Nephron (organoid): ENCODE data around the gene SFXN2.

Source experiments
- H3K27ac Mint-ChIP-seq, 3 experiments: 2 replicates each; pipeline ENCODE4 v1.8.0; 2020; ENCODE audit warnings: mixed read lengths in 3 of 3, mild to moderate bottlenecking in 2 of 3, moderate library complexity in 1 of 3
- H3K27me3 Mint-ChIP-seq: 2 replicates; pipeline ENCODE4 v1.8.0; 2021; ENCODE audit warnings: low read depth, mild to moderate bottlenecking, moderate library complexity, mixed read lengths
- H3K36me3 Mint-ChIP-seq: 2 replicates; pipeline ENCODE4 v1.8.0; 2020; ENCODE audit warnings: low read depth, mixed read lengths
- H3K4me1 Mint-ChIP-seq: 2 replicates; pipeline ENCODE4 v1.8.0; 2020; ENCODE audit warnings: mixed read lengths
- H3K4me3 Mint-ChIP-seq, 3 experiments: 2 replicates each; pipeline ENCODE4 v1.8.0; 2020; ENCODE audit warnings: mild to moderate bottlenecking in 3 of 3, mixed read lengths in 3 of 3, moderate library complexity in 2 of 3
- H3K9me3 Mint-ChIP-seq: 2 replicates; pipeline ENCODE4 v1.8.0; 2020; ENCODE audit warnings: mixed read lengths
- TF ChIP-seq, protein P1 (sequence below), 3 experiments: fragments of 200-600 bp; sonication (generic); IDR thresholded peaks; one replicate each; pipeline ENCODE4 v1.5.0; 2021; ENCODE audit warnings: antibody characterized with exemption in 3 of 3; ENCODE audit not compliant: unreplicated experiment in 3 of 3

Gene SFXN2

DNA sequence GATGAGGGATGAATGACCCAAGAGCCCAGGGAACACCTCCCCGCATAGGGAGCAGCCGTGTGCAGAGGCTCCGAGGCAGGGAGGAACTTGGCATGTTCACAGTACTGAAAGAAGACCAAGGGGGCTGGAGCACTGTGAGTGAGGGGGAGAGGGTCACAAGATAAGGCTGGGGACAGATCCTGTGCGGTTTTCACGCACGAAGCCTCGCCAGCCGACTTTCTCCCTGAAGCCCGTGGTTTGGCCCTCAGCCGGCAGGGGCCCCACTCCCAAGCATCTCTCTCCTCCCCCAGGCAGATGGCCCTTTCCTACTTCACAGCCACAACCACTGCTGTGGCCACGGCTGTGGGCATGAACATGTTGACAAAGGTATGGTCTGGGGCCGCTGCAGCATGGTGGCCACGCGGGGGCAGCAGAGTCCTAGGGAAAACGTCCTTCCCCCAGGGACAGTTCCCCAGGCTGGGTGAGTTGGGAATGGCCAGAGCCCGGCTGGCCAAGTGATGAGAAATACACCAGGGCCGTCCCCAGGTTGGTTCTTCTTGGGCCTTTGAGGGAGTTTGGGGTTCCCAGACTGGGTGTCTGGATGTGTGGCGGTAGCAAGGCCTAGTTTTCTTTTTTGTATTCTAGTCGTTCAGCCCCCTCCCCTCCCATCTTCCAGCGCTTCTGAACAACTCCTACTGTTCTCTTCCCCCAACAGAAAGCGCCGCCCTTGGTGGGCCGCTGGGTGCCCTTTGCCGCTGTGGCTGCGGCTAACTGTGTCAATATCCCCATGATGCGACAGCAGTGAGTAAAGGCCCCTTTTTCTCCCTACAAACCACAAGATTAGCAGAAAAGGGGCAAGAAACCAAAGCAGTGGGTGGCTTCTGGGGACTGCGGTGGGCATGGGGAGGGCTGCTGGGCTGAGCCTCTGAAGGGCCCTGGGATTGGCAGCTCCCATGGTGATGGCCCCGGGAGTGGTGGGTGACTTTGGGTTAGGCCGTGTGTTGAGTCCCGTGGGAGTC, 14.9 kb downstream of the SFXN2 start:
- Mint-ChIP-seq H3K4me3 (no peak overlapping the region), H3K27ac (peak overlapping the region; percentile 68 to 86 (median 79))

DNA sequence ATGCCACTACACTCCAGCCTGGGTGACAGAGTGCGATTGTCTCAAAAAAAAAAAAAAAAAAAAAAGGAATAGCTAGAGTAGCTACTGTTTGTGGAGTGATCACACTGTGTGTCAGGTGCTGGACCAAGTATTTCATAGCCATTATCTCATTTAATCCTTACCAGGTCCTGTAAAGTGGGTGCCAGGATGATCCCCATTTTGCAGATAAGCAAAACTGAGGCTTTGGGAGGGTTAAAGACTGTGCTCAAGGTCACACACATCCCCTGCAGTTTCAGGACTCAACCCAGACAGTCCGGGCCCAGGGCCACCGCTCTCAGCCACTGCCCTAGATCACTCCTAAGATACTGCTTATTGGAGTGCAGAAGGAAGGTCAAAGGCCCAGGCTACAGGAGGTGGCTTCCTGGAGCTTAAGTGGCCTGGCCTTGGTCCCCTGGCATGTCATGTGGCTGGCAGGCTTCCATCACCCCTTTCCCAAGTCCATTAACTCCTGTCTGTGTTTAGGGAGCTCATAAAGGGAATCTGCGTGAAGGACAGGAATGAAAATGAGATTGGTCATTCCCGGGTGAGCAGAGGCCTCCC, 16.9 kb downstream of the SFXN2 start:
- Mint-ChIP-seq H3K36me3 (peaks cover 50% of the 10 kb centered on the region), H3K27ac (no peak overlapping the region), H3K4me3 (no peak overlapping the region), H3K9me3 (no peaks in the 10 kb centered on the region), H3K4me1 (peaks cover 10% of the 10 kb centered on the region), H3K27me3 (no peaks in the 10 kb centered on the region)
- TF ChIP-seq, protein P1, sequence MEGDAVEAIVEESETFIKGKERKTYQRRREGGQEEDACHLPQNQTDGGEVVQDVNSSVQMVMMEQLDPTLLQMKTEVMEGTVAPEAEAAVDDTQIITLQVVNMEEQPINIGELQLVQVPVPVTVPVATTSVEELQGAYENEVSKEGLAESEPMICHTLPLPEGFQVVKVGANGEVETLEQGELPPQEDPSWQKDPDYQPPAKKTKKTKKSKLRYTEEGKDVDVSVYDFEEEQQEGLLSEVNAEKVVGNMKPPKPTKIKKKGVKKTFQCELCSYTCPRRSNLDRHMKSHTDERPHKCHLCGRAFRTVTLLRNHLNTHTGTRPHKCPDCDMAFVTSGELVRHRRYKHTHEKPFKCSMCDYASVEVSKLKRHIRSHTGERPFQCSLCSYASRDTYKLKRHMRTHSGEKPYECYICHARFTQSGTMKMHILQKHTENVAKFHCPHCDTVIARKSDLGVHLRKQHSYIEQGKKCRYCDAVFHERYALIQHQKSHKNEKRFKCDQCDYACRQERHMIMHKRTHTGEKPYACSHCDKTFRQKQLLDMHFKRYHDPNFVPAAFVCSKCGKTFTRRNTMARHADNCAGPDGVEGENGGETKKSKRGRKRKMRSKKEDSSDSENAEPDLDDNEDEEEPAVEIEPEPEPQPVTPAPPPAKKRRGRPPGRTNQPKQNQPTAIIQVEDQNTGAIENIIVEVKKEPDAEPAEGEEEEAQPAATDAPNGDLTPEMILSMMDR (IDR thresholded peaks at IDR 0.05; ENCODE audit: unreplicated experiment in 3 of 3): no peak

More for the DNA sequence above, 14.9 kb downstream of the SFXN2 start:
- no peaks in the 10 kb centered on the region for H3K9me3 Mint-ChIP-seq
- H3K36me3 Mint-ChIP-seq: peaks cover 48% of the 10 kb centered on the region
- TF ChIP-seq, protein P1 (IDR thresholded peaks at IDR 0.05; ENCODE audit: unreplicated experiment in 3 of 3): peak; percentile 85 to 91 (median 90)
- no peaks in the 10 kb centered on the region for H3K27me3 Mint-ChIP-seq
- peaks cover 14% of the 10 kb centered on the region for H3K4me1 Mint-ChIP-seq

DNA sequence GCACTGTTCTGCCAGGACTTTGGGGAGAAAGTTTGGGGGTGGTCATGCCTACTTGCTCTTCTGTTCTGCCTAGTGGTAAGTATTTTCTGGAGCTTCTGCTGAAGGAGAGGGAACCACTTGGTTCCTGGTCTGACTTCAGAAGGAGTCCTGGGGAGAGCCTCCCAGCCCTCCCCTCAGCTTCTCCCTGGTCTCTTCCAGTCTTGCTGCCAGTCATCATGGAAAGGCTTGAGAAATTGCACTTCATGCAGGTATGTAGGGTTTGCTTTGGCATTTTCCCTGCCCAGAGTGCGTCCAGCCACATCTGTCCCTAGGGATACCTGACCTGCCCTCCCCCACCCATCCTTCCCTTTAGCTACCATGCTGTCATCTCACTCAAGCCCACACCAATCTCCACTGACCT, 18.2 kb downstream of the SFXN2 start:
- Mint-ChIP-seq H3K4me1 (peaks cover 10% of the 10 kb centered on the region), H3K9me3 (no peaks in the 10 kb centered on the region), H3K27me3 (no peaks in the 10 kb centered on the region), H3K4me3 (no peak overlapping the region), H3K36me3 (peaks cover 42% of the 10 kb centered on the region), H3K27ac (no peak overlapping the region)
- TF ChIP-seq, protein P1 (IDR thresholded peaks at IDR 0.05; ENCODE audit: unreplicated experiment in 3 of 3): no peak

DNA sequence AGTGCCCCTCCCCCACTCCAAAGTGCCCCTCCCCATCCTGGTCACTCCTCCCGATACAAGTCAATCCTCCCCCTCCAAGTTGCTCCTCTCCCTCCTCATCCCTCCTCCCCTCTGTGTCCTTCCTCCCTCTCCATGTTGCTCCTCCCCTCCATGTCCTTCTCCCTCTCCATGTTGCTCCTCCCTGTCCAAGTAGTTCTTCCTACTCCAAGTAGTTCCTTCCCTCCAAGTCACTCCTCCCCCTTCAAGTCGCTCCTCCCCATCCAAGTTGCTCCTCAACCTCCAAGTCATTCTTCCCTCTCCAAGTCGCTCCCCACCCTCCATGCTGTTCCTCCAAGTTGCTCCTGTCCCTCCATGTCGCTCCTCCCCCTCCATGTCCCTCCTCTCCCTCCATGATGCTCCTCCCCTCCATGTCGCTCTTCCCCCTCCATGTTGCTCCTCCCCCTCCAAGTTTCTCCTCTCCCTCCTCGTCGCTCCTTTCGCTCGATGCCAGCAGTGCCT, 20.7 kb downstream of the SFXN2 start:
- no peaks in the 10 kb centered on the region for H3K9me3 Mint-ChIP-seq
- TF ChIP-seq, protein P1 (IDR thresholded peaks at IDR 0.05; ENCODE audit: unreplicated experiment in 3 of 3): no peak
- H3K4me3 Mint-ChIP-seq: no peak overlapping the region
- no peaks in the 10 kb centered on the region for H3K27me3 Mint-ChIP-seq
- H3K27ac Mint-ChIP-seq: peak overlapping the region in 1 of 3 experiments; percentile 33
- H3K36me3 Mint-ChIP-seq: peaks cover 38% of the 10 kb centered on the region
- peaks cover 6% of the 10 kb centered on the region for H3K4me1 Mint-ChIP-seq

DNA sequence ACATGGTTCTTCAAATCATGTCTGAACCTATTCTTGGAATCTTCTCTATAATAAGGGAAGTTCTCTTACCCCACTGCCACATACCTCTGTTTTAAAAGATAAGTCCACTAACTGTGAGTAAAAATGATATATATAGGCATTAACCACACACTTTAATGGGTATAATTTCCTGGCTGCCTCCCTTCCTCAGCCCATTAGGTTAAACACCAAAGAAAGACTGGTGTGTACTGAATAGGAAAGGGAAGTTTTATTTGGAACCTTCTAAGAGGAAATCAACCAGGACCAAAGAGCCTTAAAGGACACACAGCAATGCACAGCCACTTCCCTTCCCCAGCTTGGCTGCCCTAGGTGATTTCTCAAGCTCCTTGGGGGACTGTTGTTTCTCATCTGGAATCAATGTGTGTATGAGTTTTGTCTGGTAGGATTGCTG, 24.3 kb downstream of the SFXN2 start:
- Mint-ChIP-seq H3K27me3 (no peaks in the 10 kb centered on the region), H3K36me3 (peaks cover 26% of the 10 kb centered on the region), H3K4me3 (no peak overlapping the region), H3K9me3 (no peaks in the 10 kb centered on the region), H3K27ac (peak overlapping the region; percentile 52 to 78 (median 55)), H3K4me1 (peaks cover 18% of the 10 kb centered on the region)
- TF ChIP-seq, protein P1 (IDR thresholded peaks at IDR 0.05; ENCODE audit: unreplicated experiment in 3 of 3): no peak
